HCT116 (cell line): ENCODE results near the gene AKNAD1. TPM values are rescaled to one million over a fixed set of nuclear protein-coding genes. Genes with fewer than 3 reads are reported as not detected.
A peak's percentile ranks its signal among the peaks of the same experiment; 100 is the strongest.

Experiments used
- ATAC-seq: fragments of 200-7000 bp; cut with Tn5 transposase; 2 replicates; pipeline ENCODE4 v1.9.1; 2020; ENCODE audit warnings: mild to moderate bottlenecking, moderate library complexity
- BruUV-seq: library from RNA; stranded (reverse); fragments of 400-500 nt; replicated peaks from 2 replicates; lab custom pipeline; 2021; lab: Mats Ljungman, UMichigan
- CTCF ChIA-PET: fragments of 300-600 bp; sonication (Branson Sonifier 250); formaldehyde crosslinking; loops from one replicate; lab custom pipeline; 2021; ENCODE audit warnings: antibody characterized with exemption; lab: Charles Lee
- POLR2A ChIA-PET: fragments of 300-600, 350-600 bp; sonication (Branson Sonifier 250); formaldehyde crosslinking; loops from one replicate; lab custom pipeline; 2021; ENCODE audit warnings: antibody characterized with exemption; lab: Charles Lee
- RAD21 ChIA-PET, 2 experiments: fragments of 300-600 bp; sonication (Branson Sonifier 250); formaldehyde crosslinking; loops; one replicate each; lab custom pipeline; 2023; ENCODE audit warnings: low total read pairs in 2 of 2; ENCODE audit not compliant: uncharacterized antibody in 2 of 2, unreplicated experiment in 2 of 2, low non-redundant PET in 1 of 2; lab: Charles Lee
- DNase-seq: peaks from one replicate; pipeline ENCODE4 v3.0.0-alpha.2; 2010; ENCODE audit warnings: low read depth, low spot score
- H2AFZ ChIP-seq: fragments of 200-600 bp; shearing (Covaris generic), sonication (generic); 2 replicates; pipeline ENCODE4 v1.6.1; 2017; ENCODE audit warnings: low read depth, mixed run types, mixed read lengths, antibody characterized with exemption, low read length; ENCODE audit not compliant: poor library complexity, severe bottlenecking
- H3K27ac ChIP-seq: 2 replicates; pipeline ENCODE4 v1.5.1; 2012; ENCODE audit warnings: low read depth, low read length
- H3K27me3 ChIP-seq: fragments of 200-600 bp; sonication (generic); 2 replicates; pipeline ENCODE4 v1.6.1; 2016; ENCODE audit warnings: mixed run types, low read length, mixed read lengths; ENCODE audit not compliant: insufficient read depth
- H3K36me3 ChIP-seq, 2 experiments: fragments of 200-500 bp in 1 of 2; fragments of 200-600 bp in 1 of 2; sonication (Bioruptor generic) in 1 of 2; sonication (generic) in 1 of 2; 2 replicates each; pipeline versions ENCODE4 v1.5.1 to v1.6.1; 2014 to 2016; ENCODE audit warnings: low read length in 2 of 2, inconsistent platforms in 1 of 2, mixed read lengths in 1 of 2, mixed run types in 1 of 2; ENCODE audit not compliant: insufficient read depth in 2 of 2, control insufficient read depth in 1 of 2
- H3K4me1 ChIP-seq, 2 experiments: fragments of 200-600 bp in 1 of 2; sonication (generic) in 1 of 2; 2 replicates each; pipeline versions ENCODE4 v1.5.1 to v1.6.1; 2012 to 2017; ENCODE audit warnings: low read length in 2 of 2, inconsistent platforms in 1 of 2, mild to moderate bottlenecking in 1 of 2, mixed read lengths in 1 of 2, mixed run types in 1 of 2, moderate library complexity in 1 of 2; ENCODE audit not compliant: insufficient read depth in 2 of 2, control insufficient read depth in 1 of 2
- H3K4me2 ChIP-seq: fragments of 200-600 bp; sonication (generic); 2 replicates; pipeline ENCODE4 v1.6.1; 2017; ENCODE audit warnings: mixed run types, low read length, mixed read lengths
- H3K4me3 ChIP-seq, 2 experiments: fragments of 200-600 bp in 1 of 2; sonication (generic) in 1 of 2; replicated peaks in 1 of 2; 2 replicates each; pipeline ENCODE4 v1.5.1; 2011 to 2016; ENCODE audit warnings: low read length in 2 of 2, control low read depth in 1 of 2, low read depth in 1 of 2, mild to moderate bottlenecking in 1 of 2, mixed read lengths in 1 of 2, mixed run types in 1 of 2
- H3K79me2 ChIP-seq: fragments of 200-600 bp; sonication (generic); 2 replicates; pipeline ENCODE4 v1.6.1; 2017; ENCODE audit warnings: mild to moderate bottlenecking, mixed run types, low read length, moderate library complexity, mixed read lengths; ENCODE audit not compliant: insufficient read depth
- H3K9ac ChIP-seq: fragments of 200-600 bp; sonication (generic); 2 replicates; pipeline ENCODE4 v1.6.1; 2016; ENCODE audit warnings: low read length, mixed read lengths
- H3K9me2 ChIP-seq: fragments of 200-600 bp; sonication (generic), shearing (Covaris generic); 2 replicates; pipeline ENCODE4 v1.6.1; 2017; ENCODE audit warnings: mixed run types, mild to moderate bottlenecking, moderate library complexity; ENCODE audit not compliant: insufficient read depth
- H3K9me3 ChIP-seq, 2 experiments: fragments of 200-500 bp in 1 of 2; fragments of 200-600 bp in 1 of 2; sonication (Bioruptor generic) in 1 of 2; sonication (generic) in 1 of 2; 2 replicates each; pipeline ENCODE4 v1.6.1; 2014 to 2017; ENCODE audit warnings: low read length in 2 of 2, mixed read lengths in 2 of 2, inconsistent platforms in 1 of 2, low read depth in 1 of 2, mild to moderate bottlenecking in 1 of 2, mixed run types in 1 of 2, moderate library complexity in 1 of 2; ENCODE audit not compliant: control insufficient read depth in 1 of 2, insufficient read depth in 1 of 2
- H4K20me1 ChIP-seq: fragments of 200-600 bp; sonication (generic), shearing (Covaris generic); 2 replicates; pipeline ENCODE4 v1.6.1; 2017; ENCODE audit warnings: mixed run types, mild to moderate bottlenecking, moderate library complexity; ENCODE audit not compliant: insufficient read depth
- ATF3 ChIP-seq: IDR thresholded peaks from 2 replicates; pipeline ENCODE4 v1.6.1; 2012
- ELF1 ChIP-seq: IDR thresholded peaks from 2 replicates; pipeline ENCODE4 v1.6.1; 2012; ENCODE audit warnings: low read depth, borderline replicate concordance
- EZH2 ChIP-seq: fragments of 200-600 bp; sonication (generic); IDR thresholded peaks from 2 replicates; pipeline ENCODE4 v1.6.1; 2017; ENCODE audit warnings: antibody characterized with exemption, mixed run types
- MAX ChIP-seq: IDR thresholded peaks from 2 replicates; pipeline ENCODE4 v1.6.1; 2012
- RAD21 ChIP-seq: IDR thresholded peaks from 2 replicates; pipeline ENCODE4 v1.6.1; 2012; ENCODE audit warnings: low read depth, mild to moderate bottlenecking
- SIN3A ChIP-seq: IDR thresholded peaks from 2 replicates; pipeline ENCODE4 v1.6.1; 2012; ENCODE audit warnings: low read depth
- SP1 ChIP-seq: IDR thresholded peaks from 2 replicates; pipeline ENCODE4 v1.6.1; 2012; ENCODE audit warnings: low read depth
- SRF ChIP-seq: IDR thresholded peaks from 2 replicates; pipeline ENCODE4 v1.6.1; 2012; ENCODE audit warnings: low read depth
- TCF7L2 ChIP-seq: IDR thresholded peaks from 2 replicates; pipeline ENCODE4 v1.7.0; 2011; ENCODE audit warnings: borderline replicate concordance, inconsistent platforms; ENCODE audit not compliant: insufficient read depth, insufficient read length; ENCODE audit errors: extremely low read depth
- ZFX ChIP-seq: fragments of 450-650 bp; IDR thresholded peaks from 2 replicates; pipeline ENCODE4 v1.6.1; 2017
- ZNF274 ChIP-seq: fragments of 200-500 bp; sonication (Bioruptor generic); IDR thresholded peaks from 2 replicates; pipeline ENCODE4 v1.6.1; 2014; ENCODE audit warnings: mild to moderate bottlenecking, low read depth, low read length, inconsistent platforms
- intact Hi-C: fragments of 100-400 bp; cut with micrococcal nuclease; formaldehyde crosslinking; loops from 2 replicates; pipeline ENCODE4 v1.10.0; 2022
- total RNA-seq: library from RNA; stranded (reverse); gene quantifications from one replicate; pipeline ENCODE4 v1.2.1, GENCODE V29; 2021; ENCODE audit not compliant: unreplicated experiment
- TF ChIP-seq, protein P1 (sequence below): IDR thresholded peaks from 2 replicates; pipeline ENCODE4 v1.6.1; 2011; ENCODE audit warnings: mild to moderate bottlenecking, low read length, moderate library complexity; ENCODE audit not compliant: insufficient replicate concordance; ENCODE audit errors: extremely low read depth

Gene AKNAD1
- total RNA-seq, 1 experiment from 2014 or later: 0.15 TPM

DNA sequence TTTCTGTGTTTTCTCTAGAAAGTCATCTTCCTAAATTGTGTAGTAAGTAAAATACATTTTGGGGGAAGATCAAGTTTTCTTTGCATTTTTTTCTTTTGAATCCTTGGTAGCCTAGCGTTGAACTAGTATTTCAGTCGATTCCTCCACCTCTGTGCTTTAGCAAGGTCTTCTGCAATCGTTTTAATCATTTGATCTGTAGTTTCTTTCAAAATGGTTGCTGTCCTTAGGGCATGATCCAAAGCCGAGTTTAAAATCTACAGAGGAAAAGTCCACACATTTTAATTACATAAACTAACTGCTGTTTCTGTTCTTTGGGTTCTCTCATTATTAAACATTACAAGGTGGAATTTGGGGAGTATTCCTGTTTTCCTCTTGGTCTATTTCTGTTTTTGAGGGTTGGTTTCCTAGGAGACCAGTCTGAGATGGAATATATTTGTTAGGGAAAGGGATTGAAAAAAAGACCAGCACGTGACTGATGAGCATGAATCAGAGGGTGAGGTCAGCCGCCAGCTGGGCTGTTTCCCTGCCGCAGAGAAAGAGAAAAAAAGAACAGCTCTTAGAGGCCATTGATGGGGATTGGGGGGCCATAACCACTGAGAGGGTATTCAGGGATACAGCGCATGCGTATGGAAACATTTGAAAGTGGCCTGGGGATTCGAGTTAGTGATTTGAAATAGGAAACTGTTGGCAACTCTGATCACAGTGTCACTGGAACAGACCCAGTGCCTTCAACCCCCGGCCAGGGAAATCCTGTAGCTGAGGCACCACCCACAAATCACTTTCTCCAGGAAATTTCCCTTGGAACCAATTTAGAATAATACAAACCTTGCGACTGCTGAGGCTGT lies 40.6 kb downstream of the AKNAD1 start (continued):
- TF ChIP-seq TCF7L2: peak; percentile 11
- TF ChIP-seq ZNF274: no peak
- TF ChIP-seq ELF1: no peak
- TF ChIP-seq, protein P1, sequence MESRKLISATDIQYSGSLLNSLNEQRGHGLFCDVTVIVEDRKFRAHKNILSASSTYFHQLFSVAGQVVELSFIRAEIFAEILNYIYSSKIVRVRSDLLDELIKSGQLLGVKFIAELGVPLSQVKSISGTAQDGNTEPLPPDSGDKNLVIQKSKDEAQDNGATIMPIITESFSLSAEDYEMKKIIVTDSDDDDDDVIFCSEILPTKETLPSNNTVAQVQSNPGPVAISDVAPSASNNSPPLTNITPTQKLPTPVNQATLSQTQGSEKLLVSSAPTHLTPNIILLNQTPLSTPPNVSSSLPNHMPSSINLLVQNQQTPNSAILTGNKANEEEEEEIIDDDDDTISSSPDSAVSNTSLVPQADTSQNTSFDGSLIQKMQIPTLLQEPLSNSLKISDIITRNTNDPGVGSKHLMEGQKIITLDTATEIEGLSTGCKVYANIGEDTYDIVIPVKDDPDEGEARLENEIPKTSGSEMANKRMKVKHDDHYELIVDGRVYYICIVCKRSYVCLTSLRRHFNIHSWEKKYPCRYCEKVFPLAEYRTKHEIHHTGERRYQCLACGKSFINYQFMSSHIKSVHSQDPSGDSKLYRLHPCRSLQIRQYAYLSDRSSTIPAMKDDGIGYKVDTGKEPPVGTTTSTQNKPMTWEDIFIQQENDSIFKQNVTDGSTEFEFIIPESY: no peak

DNA sequence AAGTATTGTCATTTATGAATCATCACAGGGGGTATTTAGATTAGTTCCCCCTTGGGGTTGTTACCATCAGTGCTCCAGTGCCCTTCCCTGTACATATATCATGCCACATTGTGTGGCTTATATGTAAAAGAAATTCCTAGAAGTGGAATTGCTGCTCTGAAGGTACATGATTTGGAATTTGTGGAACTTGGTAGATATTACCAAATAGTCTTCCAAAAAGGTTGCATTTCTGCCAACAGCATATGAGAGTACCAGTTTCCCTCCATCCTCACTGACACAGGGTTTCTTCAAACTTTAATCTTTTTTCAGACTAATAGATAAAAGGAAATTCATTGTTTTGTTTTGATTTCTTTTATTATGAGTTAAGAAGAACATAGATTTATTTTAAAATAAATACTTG lies 41.3 kb downstream of the AKNAD1 start:
- Histone ChIP-seq H4K20me1 (no peaks in the 10 kb centered on the region), H3K27me3 (no peaks in the 10 kb centered on the region), H3K27ac (no peak overlapping the region), H3K9me3 (no peaks in the 10 kb centered on the region), H2AFZ (no peak overlapping the region), H3K9me2 (no peaks in the 10 kb centered on the region), H3K4me1 (peaks cover 6 to 14% of the 10 kb centered on the region in 2 experiments), H3K4me3 (no peak overlapping the region), H3K36me3 (no peaks in the 10 kb centered on the region), H3K79me2 (no peaks in the 10 kb centered on the region), H3K9ac (no peak overlapping the region), H3K4me2 (no peak overlapping the region)
- ATAC-seq: no peak
- BruUV-seq: no TSS peak
- ChIA-PET POLR2A (no interaction called here), CTCF (no interaction called here), RAD21 (no interaction called here)
- intact Hi-C loops: no loop called here
- DNase-seq: no peak
- no peak for TF ChIP-seq EZH2
- no peak for TF ChIP-seq ZNF274
- TF ChIP-seq SIN3A: no peak
- no peak for TF ChIP-seq SRF
- TF ChIP-seq ZFX: no peak
- TF ChIP-seq, protein P1: no peak
- TF ChIP-seq SP1: no peak
- no peak for TF ChIP-seq RAD21
- no peak for TF ChIP-seq ATF3
- TF ChIP-seq MAX: no peak
